Progenitor cell of endocrine pancreas (in vitro differentiated cells): ENCODE data around the gene ANGPTL2. TPM values are rescaled to one million over a fixed set of nuclear protein-coding genes. Genes with fewer than 3 reads are reported as not detected.

Experiments
- DNase-seq: peaks from one replicate; pipeline ENCODE4 v3.0.0; 2021; ENCODE audit warnings: low spot score; ENCODE audit not compliant: unreplicated experiment
- H3K27ac Mint-ChIP-seq: 2 replicates; pipeline ENCODE4 v1.8.0; 2021; ENCODE audit warnings: mild to moderate bottlenecking, moderate library complexity, mixed read lengths
- H3K27me3 Mint-ChIP-seq: 2 replicates; pipeline ENCODE4 v1.8.0; 2021; ENCODE audit warnings: mixed read lengths
- H3K36me3 Mint-ChIP-seq: 2 replicates; pipeline ENCODE4 v1.8.0; 2022; ENCODE audit warnings: mixed read lengths; ENCODE audit not compliant: insufficient read depth
- H3K4me1 Mint-ChIP-seq: 2 replicates; pipeline ENCODE4 v1.8.0; 2021; ENCODE audit warnings: low read depth, mixed read lengths
- H3K4me3 Mint-ChIP-seq: 2 replicates; pipeline ENCODE4 v1.8.0; 2021; ENCODE audit warnings: low read depth, mild to moderate bottlenecking, moderate library complexity, mixed read lengths
- H3K9me3 Mint-ChIP-seq: 2 replicates; pipeline ENCODE4 v1.8.0; 2021; ENCODE audit warnings: low read depth, mixed read lengths
- CTCF ChIP-seq: fragments of 200-600 bp; sonication (generic); IDR thresholded peaks from one replicate; pipeline ENCODE4 v1.5.0; 2021; ENCODE audit warnings: antibody characterized with exemption, mild to moderate bottlenecking; ENCODE audit not compliant: unreplicated experiment
- total RNA-seq: library from RNA; stranded (reverse); gene quantifications from 2 replicates; pipeline ENCODE4 v1.2.1, GENCODE V29; 2021

Gene ANGPTL2
- total RNA-seq, 1 donor from 2014 or later: 4.7 TPM

- Mint-ChIP-seq H3K27ac (no peak overlapping the region), H3K36me3 (peaks cover 14% of the 10 kb centered on the region), H3K4me3 (no peak overlapping the region), H3K27me3 (peaks cover 18% of the 10 kb centered on the region), H3K4me1 (peaks cover 4% of the 10 kb centered on the region), H3K9me3 (no peaks in the 10 kb centered on the region)
- DNase-seq: no peak
- TF ChIP-seq CTCF: no peak
Observed at GRCh38 chr9:127081250-127082185, 40.9 kb downstream of the ANGPTL2 start.

GRCh38 chr9:127079446-127080140 is 42.8 kb downstream of the ANGPTL2 start:
- H3K9me3 Mint-ChIP-seq: no peaks in the 10 kb centered on the region

GRCh38 chr9:127078988-127079387 is 43.4 kb downstream of the ANGPTL2 start:
- Mint-ChIP-seq H3K27ac (no peak overlapping the region), H3K4me1 (peaks cover 13% of the 10 kb centered on the region), H3K9me3 (no peaks in the 10 kb centered on the region), H3K27me3 (peaks cover 27% of the 10 kb centered on the region), H3K4me3 (no peak overlapping the region), H3K36me3 (peaks cover 14% of the 10 kb centered on the region)
- DNase-seq: no peak
- TF ChIP-seq CTCF: no peak

More at GRCh38 chr9:127079446-127080140, 42.8 kb downstream of the ANGPTL2 start:
- DNase-seq: no peak
- TF ChIP-seq CTCF: no peak
- peaks cover 14% of the 10 kb centered on the region for H3K36me3 Mint-ChIP-seq
- no peak overlapping the region for H3K27ac Mint-ChIP-seq
- peaks cover 13% of the 10 kb centered on the region for H3K4me1 Mint-ChIP-seq
- no peak overlapping the region for H3K4me3 Mint-ChIP-seq
- H3K27me3 Mint-ChIP-seq: peaks cover 22% of the 10 kb centered on the region

- DNase-seq: no peak
- peaks cover 13% of the 10 kb centered on the region for H3K4me1 Mint-ChIP-seq
- peaks cover 14% of the 10 kb centered on the region for H3K36me3 Mint-ChIP-seq
- no peaks in the 10 kb centered on the region for H3K9me3 Mint-ChIP-seq
- no peak overlapping the region for H3K27ac Mint-ChIP-seq
- peaks cover 28% of the 10 kb centered on the region for H3K27me3 Mint-ChIP-seq
- TF ChIP-seq CTCF: no peak
- no peak overlapping the region for H3K4me3 Mint-ChIP-seq
Observed at GRCh38 chr9:127078336-127078735, 44.1 kb downstream of the ANGPTL2 start.

- TF ChIP-seq CTCF: no peak
- Mint-ChIP-seq H3K4me3 (no peak overlapping the region), H3K36me3 (peaks cover 16% of the 10 kb centered on the region), H3K27ac (no peak overlapping the region), H3K27me3 (peaks cover 28% of the 10 kb centered on the region), H3K4me1 (peaks cover 13% of the 10 kb centered on the region), H3K9me3 (no peaks in the 10 kb centered on the region)
- DNase-seq: no peak
Observed at GRCh38 chr9:127077644-127077946, 44.8 kb downstream of the ANGPTL2 start.
